ENCODE data around the gene KIAA1671. TPM values are rescaled to one million over a fixed set of nuclear protein-coding genes. Genes with fewer than 3 reads are reported as not detected.

Gene KIAA1671
- total RNA-seq, 1 experiment from 2014 or later, result 68.1 TPM

GRCh38 chr22:25068707-25069106 lies 116.2 kb downstream of the KIAA1671 start:
- DNase-seq (ENCODE audit: unreplicated experiment), result no peak
- no TSS peak for BruUV-seq (replicated peaks)
- no peaks in the 10 kb centered on the region for H3K27me3 Mint-ChIP-seq (ENCODE audit: insufficient read depth, unreplicated experiment)
- H3K27ac Mint-ChIP-seq (ENCODE audit: low read depth, unreplicated experiment), result no peak overlapping the region
- H3K9me3 Mint-ChIP-seq (ENCODE audit: unreplicated experiment), result no peaks in the 10 kb centered on the region
- peaks cover 6% of the 10 kb centered on the region for H3K4me1 Mint-ChIP-seq (ENCODE audit: insufficient read depth, unreplicated experiment)
- CTCF ChIA-PET, result interaction anchor here (1.0 to 1.3 kb wide), 3 partner anchors 18 to 38 kb away, joined by 3 to 5 read pairs (median 5); no protein-coding TSS in a partner anchor
- H3K36me3 Mint-ChIP-seq (ENCODE audit: insufficient read depth, unreplicated experiment), result peaks cover 69% of the 10 kb centered on the region
- no peak for TF ChIP-seq CTCF (IDR thresholded peaks at IDR 0.05; ENCODE audit: unreplicated experiment)
- H3K4me3 Mint-ChIP-seq (ENCODE audit: unreplicated experiment), result no peak overlapping the region
- intact Hi-C loops (cut with micrococcal nuclease), result no loop called here
- POLR2A ChIA-PET, result no interaction called here

GRCh38 chr22:25069426-25069757 lies 116.9 kb downstream of the KIAA1671 start:
- no TSS peak for BruUV-seq (replicated peaks)
- Mint-ChIP-seq H3K9me3 (ENCODE audit: unreplicated experiment) (no peaks in the 10 kb centered on the region), H3K4me3 (ENCODE audit: unreplicated experiment) (no peak overlapping the region), H3K36me3 (ENCODE audit: insufficient read depth, unreplicated experiment) (peaks cover 64% of the 10 kb centered on the region), H3K27me3 (ENCODE audit: insufficient read depth, unreplicated experiment) (no peaks in the 10 kb centered on the region), H3K4me1 (ENCODE audit: insufficient read depth, unreplicated experiment) (peaks cover 6% of the 10 kb centered on the region), H3K27ac (ENCODE audit: low read depth, unreplicated experiment) (no peak overlapping the region)
- no peak for TF ChIP-seq CTCF (IDR thresholded peaks at IDR 0.05; ENCODE audit: unreplicated experiment)
- ChIA-PET CTCF (interaction anchor here (1.0 to 1.3 kb wide), 3 partner anchors 21 to 130 kb away, joined by 3 to 5 read pairs (median 5); no protein-coding TSS in a partner anchor), POLR2A (no interaction called here)
- DNase-seq (ENCODE audit: unreplicated experiment), result no peak
- intact Hi-C loops (cut with micrococcal nuclease), result no loop called here

- Mint-ChIP-seq H3K27me3 (ENCODE audit: insufficient read depth, unreplicated experiment) (no peaks in the 10 kb centered on the region), H3K4me1 (ENCODE audit: insufficient read depth, unreplicated experiment) (peaks cover 6% of the 10 kb centered on the region), H3K9me3 (ENCODE audit: unreplicated experiment) (no peaks in the 10 kb centered on the region), H3K4me3 (ENCODE audit: unreplicated experiment) (no peak overlapping the region), H3K27ac (ENCODE audit: low read depth, unreplicated experiment) (peak overlapping the region; percentile 51), H3K36me3 (ENCODE audit: insufficient read depth, unreplicated experiment) (peaks cover 64% of the 10 kb centered on the region)
- intact Hi-C loops (cut with micrococcal nuclease), result no loop called here
- no peak for DNase-seq (ENCODE audit: unreplicated experiment)
- POLR2A ChIA-PET, result no interaction called here
- BruUV-seq (replicated peaks), result no TSS peak
- TF ChIP-seq CTCF (IDR thresholded peaks at IDR 0.05; ENCODE audit: unreplicated experiment), result no peak
- CTCF ChIA-PET, result interaction anchor here (1.0 to 1.2 kb wide), 2 partner anchors 36 to 131 kb away, joined by 3 to 5 read pairs; no protein-coding TSS in a partner anchor
Measured at GRCh38 chr22:25069758-25070481, 117.4 kb downstream of the KIAA1671 start.

- Mint-ChIP-seq H3K4me1 (ENCODE audit: insufficient read depth, unreplicated experiment) (peaks cover 6% of the 10 kb centered on the region), H3K4me3 (ENCODE audit: unreplicated experiment) (no peak overlapping the region), H3K9me3 (ENCODE audit: unreplicated experiment) (no peaks in the 10 kb centered on the region), H3K27me3 (ENCODE audit: insufficient read depth, unreplicated experiment) (no peaks in the 10 kb centered on the region), H3K27ac (ENCODE audit: low read depth, unreplicated experiment) (no peak overlapping the region), H3K36me3 (ENCODE audit: insufficient read depth, unreplicated experiment) (peaks cover 61% of the 10 kb centered on the region)
- intact Hi-C loops (cut with micrococcal nuclease), result no loop called here
- POLR2A ChIA-PET, result no interaction called here
- DNase-seq (ENCODE audit: unreplicated experiment), result no peak
- no peak for TF ChIP-seq CTCF (IDR thresholded peaks at IDR 0.05; ENCODE audit: unreplicated experiment)
- BruUV-seq (replicated peaks), result no TSS peak
- CTCF ChIA-PET, result no interaction called here
Measured at GRCh38 chr22:25070956-25071355, 118.4 kb downstream of the KIAA1671 start.

Measured in MCF 10A (cell line).